ENCODE measurements around the gene JSRP1.

JSRP1 gene

DNA sequence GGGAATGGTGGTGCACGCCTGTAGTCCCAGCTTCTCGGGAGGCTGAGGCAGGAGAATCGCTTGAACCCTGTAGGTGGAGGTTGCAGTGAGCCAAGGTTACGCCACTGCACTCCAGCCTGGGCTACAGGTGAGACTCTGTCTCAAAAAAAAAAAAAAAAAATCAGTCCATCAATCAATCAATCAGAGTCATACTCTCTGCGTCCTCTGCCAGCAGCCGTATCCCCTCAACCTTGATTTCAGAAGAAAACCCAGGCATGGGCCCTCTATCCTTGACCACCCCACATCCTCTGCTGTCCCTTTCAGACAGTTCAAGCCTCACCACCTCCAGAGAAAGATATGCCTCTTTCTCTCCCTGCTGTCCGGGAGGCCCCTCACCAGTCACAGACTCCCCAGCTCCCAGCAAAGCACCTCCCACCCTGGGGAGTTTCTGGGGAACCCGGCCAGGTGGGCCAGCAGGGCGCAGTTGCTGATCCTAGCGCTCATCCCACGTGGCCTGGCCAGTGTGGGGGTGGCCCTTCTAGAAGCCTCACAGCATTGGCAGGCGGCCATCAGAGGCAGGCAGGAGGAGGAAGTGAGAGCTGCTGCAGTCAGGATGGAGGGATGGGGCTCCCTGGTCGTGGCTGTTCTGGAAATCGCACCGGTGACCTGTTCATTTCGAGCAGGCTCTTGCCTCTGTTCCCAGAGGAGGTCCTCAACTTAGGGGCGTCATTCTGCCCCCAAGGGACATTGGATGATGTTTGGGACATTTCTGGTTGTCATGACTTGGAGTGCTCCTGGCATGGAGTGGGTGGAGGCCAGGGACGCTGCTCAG, 10.2 kb upstream of the JSRP1 start:
- H3K4me1 ChIP-seq (ENCODE audit: control insufficient read depth in 2 of 2, insufficient read depth in 2 of 2, low read length in 2 of 2), result peaks cover 15 to 21% of the 10 kb centered on the region in 2 donors
- H3K9ac ChIP-seq (ENCODE audit: low read depth in 1 of 2, low read length in 2 of 2), result peak overlapping the region in 1 of 2 donors; percentile 36
- H3K27ac ChIP-seq (ENCODE audit: low read depth in 2 of 2, low read length in 2 of 2), result peak overlapping the region; percentile 51 to 52
- H3K27me3 ChIP-seq (ENCODE audit: control insufficient read depth in 2 of 2, insufficient read depth in 2 of 2, low read length in 2 of 2), result no peaks in the 10 kb centered on the region
- no peaks in the 10 kb centered on the region for H3K9me3 ChIP-seq (ENCODE audit: control insufficient read depth in 2 of 2, low read length in 2 of 2)
- H3K36me3 ChIP-seq (ENCODE audit: control insufficient read depth in 2 of 2, insufficient read depth in 2 of 2, low read length in 2 of 2), result peaks cover 0 to 1% of the 10 kb centered on the region in 2 donors
- H3K4me3 ChIP-seq (ENCODE audit: low read length in 2 of 2), result no peak overlapping the region

DNA sequence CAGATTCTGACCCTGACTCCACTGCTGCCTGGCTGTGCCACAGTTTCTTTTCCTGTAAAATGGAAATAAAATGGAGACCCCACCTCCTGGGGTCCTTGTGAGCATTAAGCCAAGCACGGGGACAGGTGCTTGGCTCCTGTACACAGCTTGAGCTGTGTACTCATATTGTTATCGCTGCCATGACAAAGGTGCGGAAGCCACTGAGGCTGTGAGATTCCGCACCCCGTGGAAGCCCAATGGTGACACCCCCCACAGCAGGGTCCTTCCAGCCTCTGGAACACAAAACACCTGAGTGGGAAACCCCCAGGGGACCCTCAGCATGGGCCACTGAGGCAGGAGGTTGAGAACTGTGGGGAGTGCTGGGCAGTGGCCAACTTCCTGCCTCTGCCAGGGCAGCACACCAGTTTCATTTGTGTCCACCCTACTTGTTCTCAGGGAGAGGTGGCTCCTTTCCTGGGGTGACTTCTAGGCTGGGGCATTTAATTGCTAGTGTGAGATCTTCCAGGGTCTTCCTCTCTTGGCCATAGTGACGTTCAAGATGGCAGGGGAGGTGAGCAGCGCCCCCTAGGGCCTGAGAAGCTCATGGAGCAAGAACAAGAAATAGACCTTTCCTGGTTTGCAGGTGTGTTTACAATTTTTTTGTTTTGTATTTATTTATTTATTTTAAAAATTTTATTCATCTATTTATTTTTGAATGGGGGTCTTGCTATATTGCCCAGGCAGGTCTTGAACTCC, 5.4 kb upstream of the JSRP1 start:
- no peak overlapping the region for H3K9ac ChIP-seq (ENCODE audit: low read depth in 1 of 2, low read length in 2 of 2)
- H3K4me1 ChIP-seq (ENCODE audit: control insufficient read depth in 2 of 2, insufficient read depth in 2 of 2, low read length in 2 of 2), result peaks cover 6 to 9% of the 10 kb centered on the region in 2 donors
- no peaks in the 10 kb centered on the region for H3K9me3 ChIP-seq (ENCODE audit: control insufficient read depth in 2 of 2, low read length in 2 of 2)
- H3K36me3 ChIP-seq (ENCODE audit: control insufficient read depth in 2 of 2, insufficient read depth in 2 of 2, low read length in 2 of 2), result no peaks in the 10 kb centered on the region
- H3K27ac ChIP-seq (ENCODE audit: low read depth in 2 of 2, low read length in 2 of 2), result peak overlapping the region; percentile 48 to 59
- H3K4me3 ChIP-seq (ENCODE audit: low read length in 2 of 2), result no peak overlapping the region
- no peaks in the 10 kb centered on the region for H3K27me3 ChIP-seq (ENCODE audit: control insufficient read depth in 2 of 2, insufficient read depth in 2 of 2, low read length in 2 of 2)

DNA sequence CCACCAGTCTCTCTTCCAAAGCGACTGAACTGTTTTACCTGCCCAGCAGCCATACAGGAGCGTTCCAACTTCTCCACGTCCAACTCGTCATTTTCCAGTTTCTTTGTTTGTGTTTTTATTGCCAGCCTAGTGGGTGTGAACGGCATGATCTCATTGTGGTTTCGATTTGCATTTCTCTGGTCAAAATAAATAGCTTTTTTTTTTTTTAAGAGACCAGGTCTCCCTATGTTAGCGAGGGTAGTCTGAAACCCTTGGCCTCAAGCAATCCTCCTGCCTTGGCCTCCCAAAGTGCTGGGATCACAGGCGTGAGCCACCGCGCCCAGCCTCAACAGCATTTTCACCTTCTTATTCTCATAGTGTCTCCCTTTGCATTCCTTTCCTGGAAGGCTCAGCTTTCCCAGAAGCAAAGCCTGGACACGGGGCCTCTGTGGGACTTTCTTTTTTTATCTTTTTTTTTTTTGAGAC, 4.2 kb upstream of the JSRP1 start:
- H3K9me3 ChIP-seq (ENCODE audit: control insufficient read depth in 2 of 2, low read length in 2 of 2), result no peaks in the 10 kb centered on the region
- peaks cover 0 to 5% of the 10 kb centered on the region in 2 donors for H3K4me1 ChIP-seq (ENCODE audit: control insufficient read depth in 2 of 2, insufficient read depth in 2 of 2, low read length in 2 of 2)
- peak overlapping the region; percentile 40 to 41 for H3K4me3 ChIP-seq (ENCODE audit: low read length in 2 of 2)
- H3K9ac ChIP-seq (ENCODE audit: low read depth in 1 of 2, low read length in 2 of 2), result peak overlapping the region in 1 of 2 donors; percentile 24
- H3K27me3 ChIP-seq (ENCODE audit: control insufficient read depth in 2 of 2, insufficient read depth in 2 of 2, low read length in 2 of 2), result no peaks in the 10 kb centered on the region
- peak overlapping the region; percentile 54 to 72 for H3K27ac ChIP-seq (ENCODE audit: low read depth in 2 of 2, low read length in 2 of 2)
- H3K36me3 ChIP-seq (ENCODE audit: control insufficient read depth in 2 of 2, insufficient read depth in 2 of 2, low read length in 2 of 2), result no peaks in the 10 kb centered on the region

DNA sequence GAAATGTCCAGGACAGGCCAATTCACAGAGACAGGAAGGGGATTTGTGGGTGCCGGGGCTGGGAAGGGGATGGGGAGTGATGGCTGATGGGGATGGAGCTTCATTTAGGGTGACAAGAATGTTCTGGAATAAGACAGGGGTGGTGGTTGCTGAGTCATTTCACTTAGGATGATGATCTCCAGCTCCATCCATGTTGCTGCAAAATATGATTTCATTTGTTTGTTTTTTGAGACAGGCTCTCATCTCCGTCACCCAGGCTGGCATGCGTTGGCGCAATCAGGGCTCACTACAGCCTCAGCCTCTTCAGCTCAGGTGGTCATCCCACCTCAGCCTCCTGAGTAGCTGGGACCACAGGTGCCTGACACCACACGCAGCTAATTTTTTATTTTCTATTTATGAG, 3.1 kb upstream of the JSRP1 start:
- H3K27ac ChIP-seq (ENCODE audit: low read depth in 2 of 2, low read length in 2 of 2), result no peak overlapping the region
- no peaks in the 10 kb centered on the region for H3K36me3 ChIP-seq (ENCODE audit: control insufficient read depth in 2 of 2, insufficient read depth in 2 of 2, low read length in 2 of 2)
- no peak overlapping the region for H3K4me3 ChIP-seq (ENCODE audit: low read length in 2 of 2)
- H3K9me3 ChIP-seq (ENCODE audit: control insufficient read depth in 2 of 2, low read length in 2 of 2), result no peaks in the 10 kb centered on the region
- H3K9ac ChIP-seq (ENCODE audit: low read depth in 1 of 2, low read length in 2 of 2), result no peak overlapping the region
- no peaks in the 10 kb centered on the region for H3K27me3 ChIP-seq (ENCODE audit: control insufficient read depth in 2 of 2, insufficient read depth in 2 of 2, low read length in 2 of 2)
- peaks cover 0 to 5% of the 10 kb centered on the region in 2 donors for H3K4me1 ChIP-seq (ENCODE audit: control insufficient read depth in 2 of 2, insufficient read depth in 2 of 2, low read length in 2 of 2)

DNA sequence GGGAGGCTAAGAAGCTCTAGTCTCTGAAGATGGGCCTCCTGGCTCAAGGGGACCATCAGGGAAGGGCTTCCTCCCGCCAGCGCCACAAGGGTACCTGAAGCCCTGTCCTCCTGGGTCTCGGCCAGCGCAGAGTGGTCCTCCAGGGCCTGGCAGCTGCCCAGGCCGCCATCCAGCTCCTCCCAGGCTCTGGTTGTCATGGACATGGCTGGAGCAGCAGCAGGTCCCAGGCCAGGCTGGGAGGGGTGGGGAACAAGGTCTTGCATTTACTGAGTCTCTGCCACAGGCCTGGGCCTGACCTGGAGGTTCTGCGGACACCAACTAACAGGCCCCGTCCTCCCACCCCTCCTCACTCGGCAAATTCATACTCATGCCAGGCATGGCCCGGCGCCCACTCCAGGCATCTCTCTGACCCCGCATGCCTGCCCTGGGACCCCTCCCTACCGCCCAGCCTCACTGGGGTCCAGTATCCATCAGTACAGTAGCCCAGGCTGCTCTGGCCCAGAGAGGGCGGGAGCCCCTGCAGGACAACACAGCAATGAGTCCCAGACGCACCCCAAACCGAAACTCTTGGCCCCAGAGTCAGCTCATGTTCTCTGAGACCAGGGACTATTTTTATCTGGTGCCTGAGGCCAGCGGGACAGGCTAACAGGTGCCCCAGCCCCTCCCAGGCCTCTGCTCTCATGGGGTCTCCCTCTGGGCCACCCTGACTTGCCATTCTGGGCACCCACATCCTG, 938 bp downstream of the JSRP1 start:
- no peak overlapping the region for H3K9ac ChIP-seq (ENCODE audit: low read depth in 1 of 2, low read length in 2 of 2)
- H3K4me1 ChIP-seq (ENCODE audit: control insufficient read depth in 2 of 2, insufficient read depth in 2 of 2, low read length in 2 of 2), result peaks cover 11 to 12% of the 10 kb centered on the region in 2 donors
- H3K27me3 ChIP-seq (ENCODE audit: control insufficient read depth in 2 of 2, insufficient read depth in 2 of 2, low read length in 2 of 2), result peaks cover 20 to 31% of the 10 kb centered on the region in 2 donors
- no peaks in the 10 kb centered on the region for H3K36me3 ChIP-seq (ENCODE audit: control insufficient read depth in 2 of 2, insufficient read depth in 2 of 2, low read length in 2 of 2)
- H3K9me3 ChIP-seq (ENCODE audit: control insufficient read depth in 2 of 2, low read length in 2 of 2), result no peaks in the 10 kb centered on the region
- H3K27ac ChIP-seq (ENCODE audit: low read depth in 2 of 2, low read length in 2 of 2), result no peak overlapping the region
- H3K4me3 ChIP-seq (ENCODE audit: low read length in 2 of 2), result no peak overlapping the region

DNA sequence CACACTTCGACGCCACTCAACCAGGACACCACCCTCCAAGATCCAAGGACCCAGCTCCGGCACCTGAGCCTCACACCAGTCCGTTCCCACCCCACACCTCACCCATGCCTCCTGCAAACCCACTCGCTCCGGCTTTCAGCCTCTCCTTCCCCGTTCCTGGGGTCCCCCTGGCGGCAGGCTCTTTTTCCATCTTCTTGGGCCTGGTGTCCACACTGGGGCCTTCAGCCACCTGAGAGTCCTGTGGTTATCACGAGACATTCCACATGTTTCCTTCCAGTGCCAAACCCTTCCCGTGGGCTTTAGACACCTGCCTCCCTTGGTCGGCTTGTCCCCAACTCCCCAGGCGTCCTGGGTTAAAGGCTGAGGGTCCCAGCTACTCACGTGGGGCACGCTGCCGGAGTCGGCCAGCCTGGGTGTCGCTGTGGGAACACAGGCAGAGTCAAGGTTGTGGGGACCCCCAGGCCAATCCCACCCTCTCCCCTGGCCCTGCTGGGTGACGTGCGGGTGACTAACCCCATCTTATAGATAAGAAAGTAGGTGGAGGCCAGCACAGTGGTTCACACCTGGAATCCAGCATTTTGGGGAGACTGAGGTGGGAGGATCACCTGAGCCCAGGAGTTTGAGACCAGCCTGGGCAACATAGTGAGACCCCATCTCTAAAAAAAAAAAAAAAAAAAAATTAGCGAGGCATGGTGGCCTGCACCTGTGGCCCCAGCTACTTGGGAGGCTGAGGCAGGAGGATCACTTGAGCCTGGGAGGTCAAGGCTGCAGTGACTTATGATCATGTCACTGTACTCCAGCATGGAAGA, 1.9 kb downstream of the JSRP1 start:
- H3K36me3 ChIP-seq (ENCODE audit: control insufficient read depth in 2 of 2, insufficient read depth in 2 of 2, low read length in 2 of 2), result no peaks in the 10 kb centered on the region
- H3K4me3 ChIP-seq (ENCODE audit: low read length in 2 of 2), result no peak overlapping the region
- H3K4me1 ChIP-seq (ENCODE audit: control insufficient read depth in 2 of 2, insufficient read depth in 2 of 2, low read length in 2 of 2), result peaks cover 11 to 12% of the 10 kb centered on the region in 2 donors
- H3K9me3 ChIP-seq (ENCODE audit: control insufficient read depth in 2 of 2, low read length in 2 of 2), result no peaks in the 10 kb centered on the region
- no peak overlapping the region for H3K27ac ChIP-seq (ENCODE audit: low read depth in 2 of 2, low read length in 2 of 2)
- peaks cover 20 to 38% of the 10 kb centered on the region in 2 donors for H3K27me3 ChIP-seq (ENCODE audit: control insufficient read depth in 2 of 2, insufficient read depth in 2 of 2, low read length in 2 of 2)
- no peak overlapping the region for H3K9ac ChIP-seq (ENCODE audit: low read depth in 1 of 2, low read length in 2 of 2)

DNA sequence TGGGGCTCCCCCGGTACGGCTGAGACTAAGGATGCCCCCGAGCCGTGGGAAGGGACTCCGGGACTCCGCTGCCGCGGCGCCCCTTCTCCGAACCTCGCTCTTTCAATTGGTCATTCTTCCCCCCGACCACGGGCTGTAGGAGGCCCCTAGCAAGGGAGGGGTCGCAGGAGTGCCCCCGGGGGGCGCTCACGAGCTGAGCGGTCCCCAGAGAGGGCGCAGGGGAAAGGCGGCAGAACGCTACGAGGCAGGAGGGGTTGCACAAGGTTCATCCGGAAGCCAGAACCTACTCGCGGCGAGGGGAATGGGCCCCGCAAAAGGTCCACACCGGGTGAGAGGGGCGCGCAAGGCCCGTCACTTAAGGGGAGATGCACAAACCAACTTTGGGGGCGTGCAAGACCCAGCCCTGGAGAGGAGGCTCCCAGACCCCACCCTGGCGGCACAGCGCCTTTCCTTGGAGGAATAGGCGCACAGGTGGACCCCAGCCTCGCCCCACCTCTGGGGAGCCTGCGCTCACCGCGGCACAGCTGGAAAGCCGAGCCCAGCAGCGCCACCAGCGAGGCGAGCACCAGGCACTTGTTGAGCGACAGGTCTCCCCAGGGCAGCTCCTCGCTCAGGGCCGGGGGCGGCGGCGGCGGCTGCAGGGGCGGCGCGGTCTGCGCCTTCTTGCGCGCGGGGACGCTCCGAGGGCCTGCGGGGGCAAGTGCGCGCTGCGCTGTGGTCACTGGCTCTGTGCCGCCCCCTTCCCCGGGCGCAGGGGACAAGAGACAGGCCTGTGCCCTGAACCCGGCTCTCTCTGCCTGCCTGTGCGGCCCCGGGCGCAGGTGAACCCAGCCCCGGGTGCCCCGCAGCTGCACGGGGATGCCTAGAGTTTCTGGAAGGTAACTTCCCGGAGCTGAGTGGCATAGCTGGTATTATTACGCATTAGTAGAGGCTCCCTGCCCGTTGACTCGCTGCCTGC, 2.8 kb downstream of the JSRP1 start:
- no peak overlapping the region for H3K9ac ChIP-seq (ENCODE audit: low read depth in 1 of 2, low read length in 2 of 2)
- H3K36me3 ChIP-seq (ENCODE audit: control insufficient read depth in 2 of 2, insufficient read depth in 2 of 2, low read length in 2 of 2), result peaks cover 0 to 3% of the 10 kb centered on the region in 2 donors
- H3K27ac ChIP-seq (ENCODE audit: low read depth in 2 of 2, low read length in 2 of 2), result no peak overlapping the region
- H3K9me3 ChIP-seq (ENCODE audit: control insufficient read depth in 2 of 2, low read length in 2 of 2), result no peaks in the 10 kb centered on the region
- H3K4me3 ChIP-seq (ENCODE audit: low read length in 2 of 2), result no peak overlapping the region
- H3K4me1 ChIP-seq (ENCODE audit: control insufficient read depth in 2 of 2, insufficient read depth in 2 of 2, low read length in 2 of 2), result peaks cover 11 to 12% of the 10 kb centered on the region in 2 donors
- H3K27me3 ChIP-seq (ENCODE audit: control insufficient read depth in 2 of 2, insufficient read depth in 2 of 2, low read length in 2 of 2), result peaks cover 20 to 38% of the 10 kb centered on the region in 2 donors

DNA sequence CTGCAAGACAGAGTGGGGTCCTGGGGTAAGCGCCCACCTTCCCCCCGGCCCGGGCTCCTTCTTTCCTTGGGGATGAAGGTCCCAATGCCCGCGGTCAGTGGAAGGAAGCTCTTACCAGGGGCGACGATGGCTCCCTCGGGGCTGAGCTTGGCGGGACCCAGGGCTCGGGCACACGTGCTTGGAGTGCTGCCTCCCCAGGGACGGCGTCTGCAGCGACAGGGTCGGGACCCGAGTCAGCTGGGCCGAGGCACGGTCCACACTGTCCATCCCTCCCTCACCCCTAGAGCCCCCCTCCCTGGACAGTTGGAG, 3.5 kb downstream of the JSRP1 start:
- no peak overlapping the region for H3K9ac ChIP-seq (ENCODE audit: low read depth in 1 of 2, low read length in 2 of 2)
- H3K9me3 ChIP-seq (ENCODE audit: control insufficient read depth in 2 of 2, low read length in 2 of 2), result no peaks in the 10 kb centered on the region
- no peak overlapping the region for H3K4me3 ChIP-seq (ENCODE audit: low read length in 2 of 2)
- peaks cover under 1 to 3% of the 10 kb centered on the region in 2 donors for H3K36me3 ChIP-seq (ENCODE audit: control insufficient read depth in 2 of 2, insufficient read depth in 2 of 2, low read length in 2 of 2)
- no peak overlapping the region for H3K27ac ChIP-seq (ENCODE audit: low read depth in 2 of 2, low read length in 2 of 2)
- H3K4me1 ChIP-seq (ENCODE audit: control insufficient read depth in 2 of 2, insufficient read depth in 2 of 2, low read length in 2 of 2), result peaks cover 11 to 12% of the 10 kb centered on the region in 2 donors
- peaks cover 20 to 38% of the 10 kb centered on the region in 2 donors for H3K27me3 ChIP-seq (ENCODE audit: control insufficient read depth in 2 of 2, insufficient read depth in 2 of 2, low read length in 2 of 2)

Measured in mucosa of rectum (tissue), 2 donors.